Vagina (tissue), 2 donors: ENCODE results near the gene PPY. TPM values are rescaled to one million over a fixed set of nuclear protein-coding genes. Genes with fewer than 3 reads are reported as not detected.

Experiments
- DNase-seq, 2 donors: peaks; one replicate each; pipeline ENCODE4 v3.0.0-alpha.2; 2017; ENCODE audit errors: extremely low spot score in 2 of 2
- H3K27ac ChIP-seq: fragments of 200-600 bp; sonication (generic); one replicate; pipeline ENCODE4 v1.5.1; 2019
- H3K27me3 ChIP-seq: fragments of 200-600 bp; sonication (generic); one replicate; pipeline ENCODE4 v1.5.1; 2019
- H3K36me3 ChIP-seq, 2 donors: fragments of 200-600 bp; sonication (generic); one replicate each; pipeline ENCODE4 v1.5.1; 2017 to 2019
- H3K4me1 ChIP-seq: fragments of 200-600 bp; sonication (generic); one replicate; pipeline ENCODE4 v1.5.1; 2019
- H3K4me3 ChIP-seq, 2 donors: fragments of 200-600 bp; sonication (generic); 1 replicate in 1 of 2; 2 replicates in 1 of 2; pipeline ENCODE4 v1.5.1; 2016 to 2019
- H3K9me3 ChIP-seq: fragments of 200-600 bp; sonication (generic); one replicate; pipeline ENCODE4 v1.5.1; 2019
- CTCF ChIP-seq, 3 experiments: fragments of 450-650 bp in 2 of 3; fragments of 200-600 bp in 1 of 3; sonication (generic) in 1 of 3; IDR thresholded peaks; one replicate each; pipeline ENCODE4 v1.5.1; 2017 to 2019; ENCODE audit warnings: antibody characterized with exemption in 3 of 3, mild to moderate bottlenecking in 2 of 3, moderate library complexity in 2 of 3
- POLR2A ChIP-seq, 2 donors: fragments of 450-650 bp; IDR thresholded peaks; one replicate each; pipeline ENCODE4 v1.6.1; 2017; ENCODE audit warnings: antibody characterized with exemption in 2 of 2, mild to moderate bottlenecking in 2 of 2, moderate library complexity in 2 of 2
- POLR2AphosphoS5 ChIP-seq, 2 donors: sonication (generic); formaldehyde crosslinking; IDR thresholded peaks; one replicate each; pipeline ENCODE4 v1.9.0; 2017; ENCODE audit warnings: antibody characterized with exemption in 2 of 2, mild to moderate bottlenecking in 2 of 2, low read depth in 1 of 2; ENCODE audit not compliant: insufficient read depth in 1 of 2
- intact Hi-C: fragments of 100-400 bp; cut with DNase I; formaldehyde crosslinking; loops from one replicate; pipeline ENCODE4 v1.15.1; 2023
- total RNA-seq: library from RNA; depleted of rRNA; stranded (reverse); fragments of >200 nt; gene quantifications from one replicate; pipeline ENCODE4 v1.2.3, GENCODE V29; 2016

Gene PPY
- total RNA-seq, 1 donor from 2014 or later, result not detected

DNA sequence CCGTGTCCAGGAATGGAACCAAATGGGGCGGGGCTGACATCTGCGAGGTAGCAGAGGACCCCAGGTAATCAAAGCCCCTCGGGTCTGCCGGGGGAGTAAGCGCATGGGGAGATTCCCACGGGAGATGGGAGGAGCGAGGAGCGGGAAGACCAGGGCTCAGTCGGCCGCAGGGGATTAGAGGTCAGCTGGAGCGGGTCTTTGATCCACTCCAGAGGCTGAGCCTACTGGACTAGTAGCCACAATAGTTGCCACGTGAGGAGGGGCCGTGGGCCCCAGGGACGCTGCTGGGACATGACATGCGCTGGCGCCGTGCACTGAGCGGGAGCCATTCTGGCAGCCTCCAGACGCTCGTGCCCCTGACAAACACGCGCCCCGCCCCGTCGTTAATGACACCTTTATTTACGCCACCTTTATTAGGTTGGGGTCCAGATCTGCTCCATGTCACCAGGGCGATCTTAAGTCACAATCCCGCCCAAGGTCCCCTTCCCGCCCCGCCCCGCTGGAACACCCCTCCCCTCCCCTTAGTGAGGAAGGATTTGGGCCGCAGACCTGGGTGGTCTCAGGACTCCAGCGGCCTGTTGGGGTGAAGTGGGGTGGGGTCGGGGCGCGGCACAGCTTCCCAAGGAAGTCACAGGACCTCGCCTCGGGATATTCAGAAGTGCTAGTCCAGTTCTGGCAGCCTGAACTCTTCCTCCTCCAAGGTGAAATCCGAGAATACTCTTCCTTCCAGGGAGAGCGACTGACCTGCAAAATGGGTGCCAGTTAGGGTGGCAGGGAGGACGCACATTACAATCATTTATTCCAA, 15.0 kb downstream of the PPY start:
- H3K9me3 ChIP-seq, result no peaks in the 10 kb centered on the region
- H3K36me3 ChIP-seq, result no peaks in the 10 kb centered on the region
- H3K4me1 ChIP-seq, result peaks cover 10% of the 10 kb centered on the region
- TF ChIP-seq CTCF (IDR thresholded peaks at IDR 0.05) (no peak), POLR2A (IDR thresholded peaks at IDR 0.05) (no peak), POLR2AphosphoS5 (IDR thresholded peaks at IDR 0.05; ENCODE audit: insufficient read depth in 1 of 2, low read depth in 1 of 2) (no peak)
- H3K27ac ChIP-seq, result no peak overlapping the region
- DNase-seq, result no peak
- H3K27me3 ChIP-seq, result no peaks in the 10 kb centered on the region
- intact Hi-C loops, result no loop called here
- H3K4me3 ChIP-seq, result peak overlapping the region; percentile 19 to 34

DNA sequence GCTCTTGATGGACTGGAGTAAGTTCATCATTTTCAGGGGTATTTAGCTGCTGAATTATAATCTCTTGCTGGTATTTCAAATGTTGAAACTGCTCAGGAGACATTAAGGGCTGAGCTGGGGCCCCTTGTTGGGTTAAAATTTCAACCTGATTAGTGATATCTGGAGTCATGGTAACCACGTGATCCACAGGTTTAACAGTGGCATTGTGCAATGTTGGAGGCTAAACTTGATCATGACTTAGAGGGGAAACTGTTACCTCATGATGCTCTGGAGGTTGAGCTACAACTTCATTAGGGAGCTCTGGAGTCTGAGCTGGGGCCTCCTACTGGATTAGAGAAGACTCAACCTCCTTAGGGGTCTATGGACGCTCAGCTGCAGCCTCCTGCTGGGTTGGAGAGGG, 17.7 kb downstream of the PPY start:
- Histone ChIP-seq H3K4me1 (peaks cover 10% of the 10 kb centered on the region), H3K27me3 (no peaks in the 10 kb centered on the region), H3K9me3 (no peaks in the 10 kb centered on the region), H3K27ac (no peak overlapping the region), H3K36me3 (no peaks in the 10 kb centered on the region), H3K4me3 (no peak overlapping the region)
- DNase-seq, result no peak
- intact Hi-C loops, result no loop called here
- no peak for TF ChIP-seq POLR2A (IDR thresholded peaks at IDR 0.05)

- no peaks in the 10 kb centered on the region for H3K27me3 ChIP-seq
- TF ChIP-seq POLR2A (IDR thresholded peaks at IDR 0.05) (no peak), POLR2AphosphoS5 (IDR thresholded peaks at IDR 0.05; ENCODE audit: insufficient read depth in 1 of 2, low read depth in 1 of 2) (no peak), CTCF (IDR thresholded peaks at IDR 0.05) (no peak)
- DNase-seq, result no peak
- peaks cover 12% of the 10 kb centered on the region for H3K4me1 ChIP-seq
- no peak overlapping the region for H3K27ac ChIP-seq
- no peaks in the 10 kb centered on the region for H3K9me3 ChIP-seq
- no peaks in the 10 kb centered on the region for H3K36me3 ChIP-seq
- no peak overlapping the region for H3K4me3 ChIP-seq
- intact Hi-C loops, result no loop called here
Measured at GRCh38 chr17:43920500-43921095, 21.7 kb downstream of the PPY start.

DNA sequence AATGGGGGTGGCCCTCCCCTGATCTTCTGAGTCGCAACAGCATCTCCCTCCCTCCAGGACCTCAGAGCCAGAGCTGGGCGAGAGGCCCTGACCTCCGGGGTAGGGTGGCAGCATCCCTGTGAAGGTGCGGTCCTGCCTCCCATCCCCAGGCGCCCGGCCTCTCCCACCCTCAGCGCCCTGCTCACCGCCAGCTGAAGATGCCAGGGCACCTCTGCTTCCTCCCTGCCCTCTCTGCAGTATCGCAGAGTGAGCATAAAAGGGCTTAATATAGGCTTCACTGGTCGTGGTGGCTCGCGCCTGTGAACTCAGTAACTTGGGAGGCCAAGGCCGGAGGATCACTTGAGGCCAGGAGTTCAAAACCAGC, 24.3 kb downstream of the PPY start:
- intact Hi-C loops, result no loop called here
- Histone ChIP-seq H3K4me1 (peaks cover 12% of the 10 kb centered on the region), H3K4me3 (no peak overlapping the region), H3K36me3 (no peaks in the 10 kb centered on the region), H3K9me3 (no peaks in the 10 kb centered on the region), H3K27me3 (no peaks in the 10 kb centered on the region), H3K27ac (no peak overlapping the region)
- no peak for DNase-seq
- no peak for TF ChIP-seq CTCF (IDR thresholded peaks at IDR 0.05)
- no peak for TF ChIP-seq POLR2AphosphoS5 (IDR thresholded peaks at IDR 0.05; ENCODE audit: insufficient read depth in 1 of 2, low read depth in 1 of 2)
- no peak for TF ChIP-seq POLR2A (IDR thresholded peaks at IDR 0.05)

DNA sequence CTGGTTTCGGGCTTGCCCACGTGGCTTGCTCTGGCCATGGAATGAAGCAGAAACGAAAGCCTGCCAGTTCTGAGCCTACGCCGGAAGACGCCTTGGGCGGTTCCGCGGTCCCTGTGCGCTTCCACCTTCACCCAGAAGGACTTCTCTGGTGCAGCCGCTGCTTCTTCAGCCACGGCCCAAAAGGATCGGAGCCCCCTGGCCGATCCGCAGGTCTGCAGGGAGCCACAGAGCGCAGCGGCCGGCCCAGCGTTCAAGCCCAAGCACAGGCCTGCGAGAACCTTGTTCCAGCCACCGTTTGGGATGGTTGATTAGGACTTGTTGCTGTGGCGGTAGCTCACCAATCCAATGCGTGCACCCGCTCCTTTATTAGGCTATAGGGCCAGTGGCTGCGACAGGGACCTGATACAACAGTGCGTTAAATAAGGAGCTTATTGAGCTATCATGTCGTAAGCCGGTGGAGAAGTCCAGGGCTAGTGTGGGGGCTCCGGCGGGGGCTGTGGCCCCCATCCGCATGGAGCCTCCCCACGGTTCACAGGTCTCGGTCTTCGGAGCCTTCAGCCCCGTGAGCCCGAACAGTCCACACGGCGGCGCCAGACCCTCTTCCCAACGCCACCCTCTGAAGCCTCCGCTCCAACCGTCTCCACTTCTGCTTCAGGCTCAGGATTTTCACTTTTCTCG, 24.8 kb downstream of the PPY start:
- peaks cover 12% of the 10 kb centered on the region for H3K4me1 ChIP-seq
- intact Hi-C loops, result no loop called here
- no peaks in the 10 kb centered on the region for H3K27me3 ChIP-seq
- no peak for DNase-seq
- no peak overlapping the region for H3K27ac ChIP-seq
- TF ChIP-seq POLR2AphosphoS5 (IDR thresholded peaks at IDR 0.05; ENCODE audit: insufficient read depth in 1 of 2, low read depth in 1 of 2) (no peak), CTCF (IDR thresholded peaks at IDR 0.05) (no peak), POLR2A (IDR thresholded peaks at IDR 0.05) (no peak)
- no peaks in the 10 kb centered on the region for H3K36me3 ChIP-seq
- H3K9me3 ChIP-seq, result no peaks in the 10 kb centered on the region
- peak overlapping the region; percentile 27 to 35 for H3K4me3 ChIP-seq
